HEK293T (cell line): ENCODE data around the gene SLC6A7.

Experiments used
- ARNT ChIP-seq: fragments of 450-650 bp; IDR thresholded peaks from 2 replicates; pipeline ENCODE4 v1.6.1; 2017; ENCODE audit warnings: mild to moderate bottlenecking
- BHLHE40 ChIP-seq: fragments of 450-650 bp; IDR thresholded peaks from 2 replicates; pipeline ENCODE4 v1.6.1; 2016; ENCODE audit warnings: mild to moderate bottlenecking, moderate library complexity, borderline replicate concordance
- CTBP1 ChIP-seq: fragments of 450-650 bp; IDR thresholded peaks from 2 replicates; pipeline ENCODE4 v1.6.1; 2016; ENCODE audit warnings: borderline replicate concordance
- ELF4 ChIP-seq: fragments of 450-650 bp; IDR thresholded peaks from 2 replicates; pipeline ENCODE4 v1.6.1; 2017; ENCODE audit warnings: antibody characterized with exemption
- FOXA1 ChIP-seq: fragments of 450-650 bp; IDR thresholded peaks from 2 replicates; pipeline ENCODE4 v1.6.1; 2016; ENCODE audit warnings: mild to moderate bottlenecking
- FOXK2 ChIP-seq: fragments of 450-650 bp; IDR thresholded peaks from 2 replicates; pipeline ENCODE4 v1.6.1; 2016; ENCODE audit warnings: mild to moderate bottlenecking
- FOXM1 ChIP-seq: fragments of 450-650 bp; IDR thresholded peaks from 2 replicates; pipeline ENCODE4 v1.6.1; 2017; ENCODE audit warnings: mild to moderate bottlenecking, borderline replicate concordance
- HDGF ChIP-seq: fragments of 450-650 bp; IDR thresholded peaks from 2 replicates; pipeline ENCODE4 v1.6.1; 2017; ENCODE audit warnings: antibody characterized with exemption, borderline replicate concordance
- NFRKB ChIP-seq: fragments of 450-650 bp; IDR thresholded peaks from 2 replicates; pipeline ENCODE4 v1.6.1; 2016; ENCODE audit warnings: mild to moderate bottlenecking, moderate library complexity
- PKNOX1 ChIP-seq: fragments of 450-650 bp; IDR thresholded peaks from 2 replicates; pipeline ENCODE4 v1.6.1; 2016
- SP1 ChIP-seq: fragments of 450-650 bp; IDR thresholded peaks from 2 replicates; pipeline ENCODE4 v1.6.1; 2017
- SUZ12 ChIP-seq: fragments of 450-650 bp; IDR thresholded peaks from 2 replicates; pipeline ENCODE4 v1.6.1; 2016; ENCODE audit warnings: mild to moderate bottlenecking

DNA sequence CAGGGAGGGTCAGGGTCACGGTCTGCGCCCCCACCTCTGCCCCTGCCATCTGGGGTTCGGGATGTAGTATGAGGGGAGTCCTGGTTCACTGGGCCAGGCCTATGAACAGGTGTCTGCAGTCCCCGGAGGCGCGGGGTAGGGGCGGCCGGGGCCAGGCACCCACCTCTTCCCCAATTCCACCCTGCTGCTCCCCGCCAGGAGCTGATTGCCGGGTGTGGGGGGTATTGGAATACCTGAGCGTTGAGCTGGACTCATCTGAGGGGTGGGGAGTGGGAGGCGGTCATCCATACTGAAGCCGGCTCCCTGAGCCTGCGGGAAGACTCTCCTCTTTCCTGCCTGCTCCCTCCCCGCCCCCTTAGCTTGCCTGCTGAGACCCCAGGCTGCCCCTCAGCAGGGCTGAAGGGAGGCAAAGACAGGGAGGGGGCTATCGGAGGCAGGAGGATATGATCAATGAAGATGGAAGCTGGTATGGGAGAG is 679 bp downstream of the SLC6A7 start:
- TF ChIP-seq BHLHE40 (no peak), HDGF (no peak), SP1 (no peak), FOXM1 (no peak), ELF4 (no peak), FOXA1 (no peak), ARNT (no peak), FOXK2 (no peak), CTBP1 (no peak), SUZ12 (no peak), NFRKB (no peak), PKNOX1 (no peak)
